OCI-LY3 (cell line): ENCODE data around the gene DNAJC5.

ENCODE experiments used
- H2AFZ ChIP-seq: fragments of 200-600, 300-600 bp; shearing (Covaris generic); 2 replicates; pipeline ENCODE4 v1.6.0; 2014; ENCODE audit warnings: antibody characterized with exemption, low read depth, low read length
- H3K27ac ChIP-seq: fragments of 200-600, 300-600 bp; sonication (generic); 2 replicates; pipeline ENCODE4 v1.5.1; 2014; ENCODE audit warnings: mild to moderate bottlenecking, low read length, moderate library complexity, mixed read lengths
- H3K27me3 ChIP-seq: fragments of 200-600, 300-600 bp; sonication (generic); 2 replicates; pipeline ENCODE4 v1.6.1; 2014; ENCODE audit warnings: low read depth, low read length, mixed read lengths
- H3K36me3 ChIP-seq: fragments of 200-600, 300-600 bp; sonication (generic); replicated peaks from 2 replicates; pipeline ENCODE3; 2014; ENCODE audit warnings: low read depth, low read length, mixed read lengths
- H3K4me1 ChIP-seq: fragments of 300-600, 200-600 bp; sonication (generic); 2 replicates; pipeline ENCODE4 v1.6.1; 2014; ENCODE audit warnings: low read length, mixed read lengths
- H3K4me2 ChIP-seq: fragments of 200-600, 300-600 bp; sonication (generic); 2 replicates; pipeline ENCODE4 v1.6.1; 2014; ENCODE audit warnings: low read length, mixed read lengths
- H3K4me3 ChIP-seq: fragments of 300-600, 200-600 bp; sonication (generic); 2 replicates; pipeline ENCODE4 v1.5.1; 2014; ENCODE audit warnings: antibody characterized with exemption, mild to moderate bottlenecking, low read length, moderate library complexity
- H3K79me2 ChIP-seq: fragments of 300-600, 200-600 bp; shearing (Covaris generic); 2 replicates; pipeline ENCODE4 v1.6.1; 2014; ENCODE audit warnings: mild to moderate bottlenecking, low read length, mixed read lengths
- H3K9ac ChIP-seq: fragments of 300-600, 200-600 bp; shearing (Covaris generic); 2 replicates; pipeline ENCODE4 v1.6.0; 2014; ENCODE audit warnings: mild to moderate bottlenecking, low read length, moderate library complexity
- H3K9me3 ChIP-seq: fragments of 200-600, 300-600 bp; shearing (Covaris generic); 2 replicates; pipeline ENCODE4 v1.6.1; 2014; ENCODE audit warnings: low read length, mixed read lengths; ENCODE audit not compliant: insufficient read depth
- H4K20me1 ChIP-seq: fragments of 200-600, 300-600 bp; sonication (generic); 2 replicates; pipeline ENCODE4 v1.6.1; 2016; ENCODE audit warnings: low read length, mixed read lengths; ENCODE audit not compliant: insufficient read depth
- CTCF ChIP-seq: fragments of 200-600, 300-600 bp; sonication (generic); IDR thresholded peaks from 2 replicates; pipeline ENCODE4 v1.5.1; 2014; ENCODE audit warnings: antibody characterized with exemption, low read length, low read depth
- EZH2phosphoT487 ChIP-seq: fragments of 200-600 bp; shearing (Covaris generic); IDR thresholded peaks from 2 replicates; pipeline ENCODE4 v1.6.1; 2018; ENCODE audit warnings: antibody characterized with exemption, mixed run types, low read depth

Gene DNAJC5

GRCh38 chr20:63882257-63883200 lies 12.4 kb upstream of the DNAJC5 start:
- Histone ChIP-seq H4K20me1 (peaks cover 11% of the 10 kb centered on the region), H3K4me1 (peaks cover 21% of the 10 kb centered on the region), H3K4me2 (no peak overlapping the region), H3K27ac (no peak overlapping the region), H3K27me3 (no peaks in the 10 kb centered on the region), H3K4me3 (no peak overlapping the region), H3K79me2 (no peaks in the 10 kb centered on the region; the same call in 1 of the 2 replicates), H3K9ac (no peak overlapping the region), H3K9me3 (no peaks in the 10 kb centered on the region), H2AFZ (no peak overlapping the region), H3K36me3 (peaks cover 25% of the 10 kb centered on the region)
- TF ChIP-seq EZH2phosphoT487 (no peak), CTCF (no peak)

- no peaks in the 10 kb centered on the region; the same call in 1 of the 2 replicates for H3K79me2 ChIP-seq
- H3K27me3 ChIP-seq, result no peaks in the 10 kb centered on the region
- no peak overlapping the region for H3K4me3 ChIP-seq
- H3K9me3 ChIP-seq, result no peaks in the 10 kb centered on the region
- peaks cover 21% of the 10 kb centered on the region for H3K4me1 ChIP-seq
- TF ChIP-seq EZH2phosphoT487, result no peak
- TF ChIP-seq CTCF, result no peak
- H4K20me1 ChIP-seq, result peaks cover 7% of the 10 kb centered on the region
- H3K4me2 ChIP-seq, result no peak overlapping the region
- H3K27ac ChIP-seq, result no peak overlapping the region
- H2AFZ ChIP-seq, result no peak overlapping the region
- H3K9ac ChIP-seq, result no peak overlapping the region
- peaks cover 23% of the 10 kb centered on the region for H3K36me3 ChIP-seq
Measured at GRCh38 chr20:63883201-63883593, 11.7 kb upstream of the DNAJC5 start.

GRCh38 chr20:63884506-63885263 lies 10.2 kb upstream of the DNAJC5 start:
- Histone ChIP-seq H3K36me3 (peaks cover 12% of the 10 kb centered on the region), H3K27me3 (no peaks in the 10 kb centered on the region), H3K27ac (peak overlapping the region; percentile 56), H3K4me1 (peaks cover 21% of the 10 kb centered on the region), H3K79me2 (no peaks in the 10 kb centered on the region; the same call in 1 of the 2 replicates), H2AFZ (no peak overlapping the region), H3K9ac (no peak overlapping the region), H3K4me2 (peak overlapping the region; percentile 13; the same call in 1 of the 2 replicates), H3K9me3 (no peaks in the 10 kb centered on the region), H3K4me3 (no peak overlapping the region), H4K20me1 (peaks cover 8% of the 10 kb centered on the region)
- TF ChIP-seq CTCF, result no peak
- no peak for TF ChIP-seq EZH2phosphoT487
